ENCODE data around the gene DYNLT1.
A peak's percentile ranks its signal among the peaks of the same experiment; 100 is the strongest.

DYNLT1 gene

DNA sequence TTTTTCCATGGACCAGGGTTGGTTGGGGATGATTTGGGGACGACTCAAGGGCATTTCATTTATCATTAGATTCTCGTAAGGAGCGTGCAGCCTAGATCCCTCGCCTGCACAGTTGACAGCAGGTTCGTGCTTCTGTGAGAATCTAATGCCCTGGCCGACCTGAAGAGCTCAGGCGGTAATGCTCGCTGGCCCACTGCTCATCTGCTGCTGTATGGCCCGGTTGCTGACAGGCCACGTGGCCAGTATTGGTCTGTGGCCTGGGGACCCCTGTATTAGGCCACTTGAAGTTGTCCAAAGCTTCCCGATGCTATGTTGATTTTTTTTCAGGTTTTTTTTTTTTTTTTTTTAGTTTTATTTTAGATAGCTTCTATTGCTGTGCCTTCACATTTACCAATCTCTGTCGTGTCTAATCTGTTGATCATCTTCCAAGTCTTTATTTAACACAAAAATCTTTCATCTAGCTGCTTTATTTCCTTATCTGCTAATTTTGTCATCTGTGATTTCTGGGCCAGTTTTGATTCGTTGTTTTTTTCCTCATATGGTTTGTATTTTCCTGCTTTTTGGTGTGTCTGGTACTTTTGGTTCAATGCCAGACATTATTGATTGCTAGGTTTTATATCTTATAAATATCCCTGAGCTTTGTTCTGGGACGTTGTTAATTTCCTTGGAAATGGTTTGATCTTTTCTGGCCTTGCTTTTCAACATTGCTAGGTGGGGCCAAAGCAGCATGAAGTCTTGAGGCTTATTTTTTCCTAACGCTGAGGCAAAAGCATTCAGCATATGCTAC lies 41.1 kb downstream of the DYNLT1 start:
- no peak overlapping the region for H3K4me3 ChIP-seq (ENCODE audit: low read depth, low read length)
- TF ChIP-seq, protein P1, sequence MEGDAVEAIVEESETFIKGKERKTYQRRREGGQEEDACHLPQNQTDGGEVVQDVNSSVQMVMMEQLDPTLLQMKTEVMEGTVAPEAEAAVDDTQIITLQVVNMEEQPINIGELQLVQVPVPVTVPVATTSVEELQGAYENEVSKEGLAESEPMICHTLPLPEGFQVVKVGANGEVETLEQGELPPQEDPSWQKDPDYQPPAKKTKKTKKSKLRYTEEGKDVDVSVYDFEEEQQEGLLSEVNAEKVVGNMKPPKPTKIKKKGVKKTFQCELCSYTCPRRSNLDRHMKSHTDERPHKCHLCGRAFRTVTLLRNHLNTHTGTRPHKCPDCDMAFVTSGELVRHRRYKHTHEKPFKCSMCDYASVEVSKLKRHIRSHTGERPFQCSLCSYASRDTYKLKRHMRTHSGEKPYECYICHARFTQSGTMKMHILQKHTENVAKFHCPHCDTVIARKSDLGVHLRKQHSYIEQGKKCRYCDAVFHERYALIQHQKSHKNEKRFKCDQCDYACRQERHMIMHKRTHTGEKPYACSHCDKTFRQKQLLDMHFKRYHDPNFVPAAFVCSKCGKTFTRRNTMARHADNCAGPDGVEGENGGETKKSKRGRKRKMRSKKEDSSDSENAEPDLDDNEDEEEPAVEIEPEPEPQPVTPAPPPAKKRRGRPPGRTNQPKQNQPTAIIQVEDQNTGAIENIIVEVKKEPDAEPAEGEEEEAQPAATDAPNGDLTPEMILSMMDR (IDR thresholded peaks at IDR 0.05; ENCODE audit: low read depth, low read length, missing control alignments) = no peak
- DNase-seq (ENCODE audit: low read depth) = no peak

DNA sequence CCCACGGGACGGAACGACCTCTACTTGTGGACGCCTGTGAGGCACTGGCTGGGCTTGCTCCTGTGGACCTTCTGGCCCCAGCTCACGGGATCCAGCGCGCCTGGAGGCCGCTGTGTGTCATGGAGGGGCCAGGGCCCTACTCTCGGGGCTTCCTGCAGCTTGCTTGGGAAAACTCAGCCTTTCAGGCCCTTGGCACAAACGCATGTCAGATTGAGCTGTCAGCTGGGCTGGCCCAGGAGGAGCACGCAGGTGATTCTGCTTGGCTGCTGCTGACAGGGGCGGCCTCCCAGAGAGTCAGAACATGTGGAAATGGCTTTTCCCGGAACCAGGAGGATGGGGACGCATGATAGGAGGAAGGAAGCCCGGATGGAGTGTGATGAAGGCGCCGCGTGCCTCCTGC lies 44.9 kb downstream of the DYNLT1 start:
- H3K4me3 ChIP-seq (ENCODE audit: low read depth, low read length) = no peak overlapping the region
- DNase-seq (ENCODE audit: low read depth) = no peak
- TF ChIP-seq, protein P1 (IDR thresholded peaks at IDR 0.05; ENCODE audit: low read depth, low read length, missing control alignments) = no peak

DNA sequence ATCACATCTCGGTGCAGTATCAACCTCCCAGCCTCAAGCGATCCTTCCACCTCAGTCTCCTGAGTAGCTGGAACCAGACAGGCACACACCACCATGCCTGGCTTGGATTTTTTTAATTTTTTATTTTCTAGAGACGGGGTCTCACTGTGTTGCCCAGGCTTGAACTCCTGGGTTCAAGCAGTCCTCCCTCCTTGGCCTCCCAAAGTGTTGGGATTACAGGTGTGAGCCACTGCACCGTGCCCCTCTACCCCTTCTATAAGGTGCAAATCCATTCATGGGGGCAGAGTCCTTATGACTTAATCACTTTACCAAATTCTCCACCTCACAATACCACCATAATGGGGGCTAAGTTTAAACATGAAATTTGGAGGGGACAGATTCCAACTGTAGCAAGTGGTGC lies 47.0 kb downstream of the DYNLT1 start:
- DNase-seq (ENCODE audit: low read depth) = no peak
- TF ChIP-seq, protein P1 (IDR thresholded peaks at IDR 0.05; ENCODE audit: low read depth, low read length, missing control alignments) = no peak
- H3K4me3 ChIP-seq (ENCODE audit: low read depth, low read length) = no peak overlapping the region

DNA sequence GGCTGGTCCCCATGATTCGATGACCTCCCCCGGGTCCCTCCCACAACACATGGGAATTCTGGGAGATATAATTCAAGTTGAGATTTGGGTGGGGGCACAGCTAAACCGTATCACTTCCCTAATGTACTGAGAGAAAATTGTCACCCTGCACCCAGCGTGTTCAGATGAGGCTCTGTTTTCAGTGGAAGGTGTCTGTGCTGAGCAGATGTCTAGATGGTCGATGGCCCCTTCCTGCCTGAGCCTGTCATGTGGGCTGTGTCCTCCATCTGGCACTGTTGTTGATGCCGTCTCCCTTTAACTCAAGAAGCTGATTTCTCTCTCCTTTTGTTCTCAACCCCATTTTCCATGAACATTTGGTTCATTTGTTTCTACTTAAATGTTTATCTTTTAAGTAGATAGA lies 47.7 kb downstream of the DYNLT1 start:
- TF ChIP-seq, protein P1 (IDR thresholded peaks at IDR 0.05; ENCODE audit: low read depth, low read length, missing control alignments) = no peak
- H3K4me3 ChIP-seq (ENCODE audit: low read depth, low read length) = no peak overlapping the region
- DNase-seq (ENCODE audit: low read depth) = no peak

DNA sequence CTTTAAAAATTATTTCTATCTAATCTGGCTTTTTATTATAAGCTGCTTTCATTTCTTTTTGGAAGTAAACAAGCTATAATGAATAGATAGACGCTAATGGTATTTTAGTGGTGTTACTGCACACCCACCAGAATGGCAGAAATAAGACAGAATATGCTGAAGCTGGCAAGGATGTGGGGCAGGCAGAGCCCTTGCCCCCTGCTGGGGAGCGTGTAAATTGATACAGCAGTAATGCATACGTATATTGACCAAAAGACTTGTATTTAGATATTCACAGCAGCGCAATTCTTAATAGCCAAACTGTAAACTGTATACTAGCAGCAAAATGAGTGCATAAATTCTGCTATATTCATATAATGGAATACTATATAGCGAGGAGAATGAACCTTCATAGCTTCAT lies 49.3 kb downstream of the DYNLT1 start:
- no peak overlapping the region for H3K4me3 ChIP-seq (ENCODE audit: low read depth, low read length)
- no peak for DNase-seq (ENCODE audit: low read depth)
- TF ChIP-seq, protein P1 (IDR thresholded peaks at IDR 0.05; ENCODE audit: low read depth, low read length, missing control alignments) = peak; percentile 37

DNA sequence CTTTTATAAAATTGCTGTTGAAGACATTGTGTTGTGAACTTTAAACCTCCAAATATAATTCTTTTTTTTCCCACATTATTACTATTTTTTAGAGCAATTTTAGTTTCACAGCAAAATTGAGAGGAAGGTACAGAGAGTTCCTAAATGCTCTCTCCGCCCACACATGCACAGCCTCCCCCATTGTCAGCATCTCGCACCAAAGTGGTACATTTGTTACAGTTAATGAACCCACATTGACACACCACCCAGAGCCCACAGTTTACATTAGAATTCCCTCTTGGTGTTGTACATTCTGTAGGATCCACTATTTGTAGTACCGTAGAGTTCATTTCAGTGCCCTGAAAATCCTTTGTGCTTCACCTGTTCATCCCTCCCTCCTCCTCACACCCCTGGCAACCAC lies 50.9 kb downstream of the DYNLT1 start:
- no peak for DNase-seq (ENCODE audit: low read depth)
- TF ChIP-seq, protein P1 (IDR thresholded peaks at IDR 0.05; ENCODE audit: low read depth, low read length, missing control alignments) = no peak

DNA sequence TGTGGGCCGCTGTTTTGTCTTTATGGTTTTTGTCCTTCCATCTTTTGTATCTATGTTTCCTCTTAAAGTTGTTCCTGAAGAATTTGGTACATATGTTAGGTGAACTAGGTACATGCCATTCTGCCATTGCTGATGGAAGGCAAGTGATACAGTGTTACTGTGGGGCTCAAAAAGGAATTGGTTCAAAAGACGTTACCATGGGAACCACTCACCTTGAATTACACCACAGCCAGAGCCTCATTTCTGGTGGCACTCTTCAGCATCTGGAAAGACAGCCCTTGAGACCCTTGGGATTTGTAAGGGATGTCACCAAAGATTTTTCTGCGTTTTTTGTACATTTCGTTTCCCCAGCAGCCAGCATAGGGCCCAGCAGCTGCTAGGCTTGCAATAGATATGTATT lies 52.7 kb downstream of the DYNLT1 start:
- no peak for DNase-seq (ENCODE audit: low read depth)
- H3K4me3 ChIP-seq (ENCODE audit: low read depth, low read length) = no peak overlapping the region
- TF ChIP-seq, protein P1 (IDR thresholded peaks at IDR 0.05; ENCODE audit: low read depth, low read length, missing control alignments) = no peak

More for the DNA sequence above, 50.9 kb downstream of the DYNLT1 start:
- H3K4me3 ChIP-seq (ENCODE audit: low read depth, low read length) = no peak overlapping the region
